ENCODE measurements around the gene CDKN2AIP.
A peak's percentile ranks its signal among the peaks of the same experiment; 100 is the strongest.

- TF ChIP-seq CTCF (IDR thresholded peaks at IDR 0.05) (peak; percentile 39 to 89 (median 79)), POLR2AphosphoS5 (IDR thresholded peaks at IDR 0.05) (no peak), POLR2A (IDR thresholded peaks at IDR 0.05) (no peak), EP300 (IDR thresholded peaks at IDR 0.05) (no peak)
Measured at GRCh38 chr4:183471946-183472708, 27.7 kb downstream of the CDKN2AIP start.
